Activated T-helper 1 cell treated with anti-CD3 and anti-CD28 coated beads, Interleukin-12 subunit alpha, Interleukin-12 subunit beta, Interleukin-2, Interleukin-4 antibody, amounts not matched to agents 30 ng/mL and 10 ng/mL and 1 ng/mL, durations not matched to agents 14 hours and 24 hours and 36 hours (primary cell): ENCODE results near the gene BAZ2B. TPM values are rescaled to one million over a fixed set of nuclear protein-coding genes. Genes with fewer than 3 reads are reported as not detected.
"Not testable (repeated sequence)": the region's sequence is repeated elsewhere in the genome, so short reads cannot be mapped to it uniquely, and the experiment has no call there.

ENCODE experiments used
- DNase-seq: peaks from one replicate; pipeline ENCODE4 v3.0.0; 2021; ENCODE audit warnings: low spot score
- H3K27ac Mint-ChIP-seq: one replicate; pipeline ENCODE4 v1.8.0; 2021; ENCODE audit warnings: mild to moderate bottlenecking, mixed read lengths
- H3K27me3 Mint-ChIP-seq: one replicate; pipeline ENCODE4 v1.8.0; 2022; ENCODE audit warnings: mild to moderate bottlenecking, moderate library complexity, mixed read lengths; ENCODE audit not compliant: insufficient read depth
- H3K36me3 Mint-ChIP-seq: one replicate; pipeline ENCODE4 v1.8.0; 2021; ENCODE audit warnings: low read depth, mixed read lengths
- H3K4me1 Mint-ChIP-seq: one replicate; pipeline ENCODE4 v1.8.0; 2021; ENCODE audit warnings: low read depth, mixed read lengths
- H3K4me3 Mint-ChIP-seq: one replicate; pipeline ENCODE4 v1.8.0; 2021; ENCODE audit warnings: mild to moderate bottlenecking, moderate library complexity, mixed read lengths
- H3K9me3 Mint-ChIP-seq: one replicate; pipeline ENCODE4 v1.8.0; 2021; ENCODE audit warnings: mixed read lengths
- intact Hi-C: fragments of 100-400 bp; cut with micrococcal nuclease; formaldehyde crosslinking; loops from one replicate; pipeline ENCODE4 v1.15.1; 2024
- total RNA-seq: library from RNA; stranded (reverse); gene quantifications from 2 replicates; pipeline ENCODE4 v1.2.3, GENCODE V29; 2022

The BAZ2B gene
- total RNA-seq, 1 donor from 2014 or later, result 3.9 TPM

- Mint-ChIP-seq H3K27ac (no peak overlapping the region), H3K9me3 (peaks cover 6% of the 10 kb centered on the region), H3K4me3 (no peak overlapping the region), H3K4me1 (no peaks in the 10 kb centered on the region), H3K27me3 (no peaks in the 10 kb centered on the region), H3K36me3 (no peaks in the 10 kb centered on the region)
- no peak for DNase-seq
- intact Hi-C loops, result no loop called here
Measured at GRCh38 chr2:159538801-159539200, 77.5 kb downstream of the BAZ2B start.

GRCh38 chr2:159535261-159535660 lies 81.1 kb downstream of the BAZ2B start:
- H3K27ac Mint-ChIP-seq, result not testable (repeated sequence)

GRCh38 chr2:159531475-159531874 lies 84.9 kb downstream of the BAZ2B start:
- no peaks in the 10 kb centered on the region for H3K27me3 Mint-ChIP-seq
- no peak overlapping the region for H3K27ac Mint-ChIP-seq
- no peaks in the 10 kb centered on the region for H3K4me1 Mint-ChIP-seq
- no peaks in the 10 kb centered on the region for H3K36me3 Mint-ChIP-seq
- H3K9me3 Mint-ChIP-seq, result no peaks in the 10 kb centered on the region
- no peak overlapping the region for H3K4me3 Mint-ChIP-seq
- DNase-seq, result no peak
- intact Hi-C loops, result no loop called here

More at GRCh38 chr2:159535261-159535660, 81.1 kb downstream of the BAZ2B start:
- H3K4me3 Mint-ChIP-seq, DNase-seq, intact Hi-C loops, H3K4me1 Mint-ChIP-seq, H3K36me3 Mint-ChIP-seq, H3K9me3 Mint-ChIP-seq, H3K27me3 Mint-ChIP-seq: not testable (repeated sequence)

GRCh38 chr2:159526433-159526832 lies 89.9 kb downstream of the BAZ2B start:
- no peak for DNase-seq

GRCh38 chr2:159525012-159525411 lies 91.3 kb downstream of the BAZ2B start:
- no peaks in the 10 kb centered on the region for H3K4me1 Mint-ChIP-seq
- intact Hi-C loops, result no loop called here

More at GRCh38 chr2:159526433-159526832, 89.9 kb downstream of the BAZ2B start:
- no peak overlapping the region for H3K4me3 Mint-ChIP-seq
- intact Hi-C loops, result no loop called here
- no peaks in the 10 kb centered on the region for H3K27me3 Mint-ChIP-seq
- no peaks in the 10 kb centered on the region for H3K9me3 Mint-ChIP-seq
- no peaks in the 10 kb centered on the region for H3K36me3 Mint-ChIP-seq
- no peaks in the 10 kb centered on the region for H3K4me1 Mint-ChIP-seq
- H3K27ac Mint-ChIP-seq, result no peak overlapping the region

GRCh38 chr2:159521272-159521671 lies 95.1 kb downstream of the BAZ2B start:
- no peak for DNase-seq
- no peaks in the 10 kb centered on the region for H3K9me3 Mint-ChIP-seq
- intact Hi-C loops, result no loop called here
- H3K4me1 Mint-ChIP-seq, result peaks cover 4% of the 10 kb centered on the region
- no peaks in the 10 kb centered on the region for H3K36me3 Mint-ChIP-seq
- H3K27me3 Mint-ChIP-seq, result peaks cover 5% of the 10 kb centered on the region
- no peak overlapping the region for H3K27ac Mint-ChIP-seq
- no peak overlapping the region for H3K4me3 Mint-ChIP-seq

More at GRCh38 chr2:159525012-159525411, 91.3 kb downstream of the BAZ2B start:
- no peaks in the 10 kb centered on the region for H3K27me3 Mint-ChIP-seq
- H3K4me3 Mint-ChIP-seq, result no peak overlapping the region
- no peaks in the 10 kb centered on the region for H3K36me3 Mint-ChIP-seq
- no peak overlapping the region for H3K27ac Mint-ChIP-seq
- no peaks in the 10 kb centered on the region for H3K9me3 Mint-ChIP-seq
- no peak for DNase-seq

DNA sequence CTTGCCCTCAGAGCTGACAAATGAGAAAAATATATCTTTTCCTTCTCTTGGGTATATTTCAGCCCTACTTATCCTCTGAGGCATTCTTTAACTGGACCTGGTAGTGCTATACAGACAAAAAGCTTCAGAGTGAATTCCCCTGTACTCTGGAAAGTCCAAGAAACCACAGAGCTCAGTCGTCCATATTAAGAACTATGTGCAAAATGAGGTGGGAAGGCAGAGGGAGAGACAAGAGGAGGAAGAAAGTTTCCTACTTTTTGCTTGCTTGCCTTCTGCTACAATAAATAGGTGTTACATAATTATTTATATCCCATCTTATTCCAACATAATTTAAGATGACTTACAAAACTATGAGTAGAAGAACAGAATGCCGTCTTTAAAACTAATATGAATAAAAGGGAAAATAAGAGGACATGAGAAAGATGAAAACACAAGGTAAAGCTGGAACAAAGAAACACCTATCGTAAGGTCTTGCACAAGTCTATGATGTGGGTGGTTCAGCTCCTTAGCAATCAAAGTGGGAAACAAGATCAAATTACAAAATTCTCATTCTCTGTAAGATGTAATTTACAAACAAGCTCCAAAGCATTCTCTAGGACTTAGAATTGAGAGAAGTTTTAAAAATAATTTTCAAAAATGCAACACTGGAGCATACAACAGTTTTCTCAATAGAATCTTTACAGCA lies 97.9 kb downstream of the BAZ2B start:
- Mint-ChIP-seq H3K9me3 (no peaks in the 10 kb centered on the region), H3K27ac (no peak overlapping the region)
- intact Hi-C loops, result loop anchor here (5.0 to 10.0 kb wide), 2 partner anchors 194 to 234 kb away; partner anchors contain the start of genes MARCHF7 and WDSUB1

DNA sequence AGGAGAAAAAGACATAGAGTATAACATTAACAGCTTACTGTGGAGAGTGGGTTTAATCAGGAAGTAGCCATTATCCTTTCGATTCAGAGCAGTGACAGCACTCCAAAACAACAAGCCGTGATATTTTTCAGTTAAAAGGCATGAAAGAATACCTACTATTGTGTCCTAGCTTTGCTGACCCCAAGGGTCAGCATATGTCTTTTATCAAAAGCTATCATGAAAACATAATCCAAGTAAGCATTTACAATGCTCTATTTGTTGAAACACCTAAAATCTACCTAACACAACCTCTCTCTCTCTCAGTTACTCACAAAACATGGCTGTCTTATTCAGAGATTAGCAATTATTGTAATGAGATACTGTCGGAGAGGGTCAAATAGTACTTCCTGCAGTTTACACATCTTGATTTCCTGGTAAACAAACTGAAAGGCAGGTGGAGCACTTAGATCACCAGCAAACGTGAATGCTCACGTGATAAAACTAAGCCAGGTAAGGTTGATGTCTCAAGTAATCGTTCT lies 100.0 kb downstream of the BAZ2B start:
- peaks cover 5% of the 10 kb centered on the region for H3K27me3 Mint-ChIP-seq
- peak overlapping the region; percentile 73 for H3K4me3 Mint-ChIP-seq
- H3K27ac Mint-ChIP-seq, result peak overlapping the region; percentile 24
- H3K4me1 Mint-ChIP-seq, result peaks cover 8% of the 10 kb centered on the region
- no peaks in the 10 kb centered on the region for H3K9me3 Mint-ChIP-seq
- intact Hi-C loops, result loop anchor here (5.0 to 10.0 kb wide), 2 partner anchors 196 to 231 kb away; partner anchors contain the start of genes MARCHF7 and WDSUB1
- H3K36me3 Mint-ChIP-seq, result peaks cover 2% of the 10 kb centered on the region
- DNase-seq, result no peak

More for the DNA sequence above, 97.9 kb downstream of the BAZ2B start:
- H3K36me3 Mint-ChIP-seq, result peaks cover under 1% of the 10 kb centered on the region
- H3K27me3 Mint-ChIP-seq, result peaks cover 5% of the 10 kb centered on the region
- no peak for DNase-seq
- H3K4me3 Mint-ChIP-seq, result no peak overlapping the region
- peaks cover 8% of the 10 kb centered on the region for H3K4me1 Mint-ChIP-seq

DNA sequence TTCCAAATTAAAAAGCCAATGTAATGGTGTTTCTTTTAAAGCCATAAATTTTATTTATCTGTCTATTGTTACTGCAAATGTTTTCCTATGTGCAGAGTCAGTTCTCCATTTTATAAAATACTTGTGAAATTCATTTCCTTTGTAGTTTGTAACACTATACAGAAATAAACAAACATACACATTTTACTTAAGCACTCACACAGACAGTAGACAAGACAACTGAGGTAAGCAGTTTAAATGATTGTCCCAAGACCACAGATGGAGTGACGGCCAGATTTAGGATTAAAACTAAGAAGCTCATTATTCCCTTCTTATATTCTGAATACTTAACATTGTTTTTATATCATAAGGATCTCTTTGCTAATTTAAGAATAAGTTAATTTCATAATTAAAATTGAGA lies 100.9 kb downstream of the BAZ2B start:
- Mint-ChIP-seq H3K9me3 (no peaks in the 10 kb centered on the region), H3K27ac (peak overlapping the region; percentile 11), H3K4me1 (peaks cover 8% of the 10 kb centered on the region), H3K36me3 (peaks cover 2% of the 10 kb centered on the region), H3K27me3 (peaks cover 5% of the 10 kb centered on the region), H3K4me3 (peak overlapping the region; percentile 64)
- no peak for DNase-seq
- intact Hi-C loops, result loop anchor here (5.0 to 10.0 kb wide), 2 partner anchors 197 to 231 kb away; partner anchors contain the start of genes MARCHF7 and WDSUB1

DNA sequence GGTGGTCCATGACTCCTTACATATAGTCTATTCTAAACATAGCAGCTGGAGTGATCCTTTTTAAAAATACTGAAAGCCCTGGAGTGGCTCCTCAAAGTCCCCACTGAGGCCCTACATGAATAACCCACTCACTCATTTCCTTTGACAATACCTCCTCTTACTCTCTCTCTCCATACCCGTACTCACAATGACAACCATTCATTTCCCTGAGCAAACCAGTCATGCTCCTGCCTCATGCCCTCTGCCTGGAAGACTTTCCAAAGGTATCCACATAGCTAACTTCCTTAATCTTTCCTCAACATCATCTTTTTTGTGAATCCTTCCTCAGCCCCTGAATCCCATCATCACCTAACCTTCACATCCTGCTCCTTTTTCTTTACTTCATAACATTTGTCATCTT lies 102.6 kb downstream of the BAZ2B start:
- DNase-seq, result no peak
- H3K4me3 Mint-ChIP-seq, result no peak overlapping the region
- intact Hi-C loops, result loop anchor here (10.0 kb wide), 1 partner anchor 229 kb away; the partner anchor contains the start of gene WDSUB1
- no peaks in the 10 kb centered on the region for H3K9me3 Mint-ChIP-seq
- H3K36me3 Mint-ChIP-seq, result peaks cover 2% of the 10 kb centered on the region
- no peak overlapping the region for H3K27ac Mint-ChIP-seq
- peaks cover 8% of the 10 kb centered on the region for H3K4me1 Mint-ChIP-seq
- H3K27me3 Mint-ChIP-seq, result peaks cover 5% of the 10 kb centered on the region

- no peak overlapping the region for H3K27ac Mint-ChIP-seq
- H3K4me3 Mint-ChIP-seq, result no peak overlapping the region
- H3K27me3 Mint-ChIP-seq, result no peaks in the 10 kb centered on the region
- no peak for DNase-seq
- H3K4me1 Mint-ChIP-seq, result no peaks in the 10 kb centered on the region
- no peaks in the 10 kb centered on the region for H3K9me3 Mint-ChIP-seq
- no peaks in the 10 kb centered on the region for H3K36me3 Mint-ChIP-seq
- intact Hi-C loops, result no loop called here
Measured at GRCh38 chr2:159508140-159508539, 108.2 kb downstream of the BAZ2B start.

DNA sequence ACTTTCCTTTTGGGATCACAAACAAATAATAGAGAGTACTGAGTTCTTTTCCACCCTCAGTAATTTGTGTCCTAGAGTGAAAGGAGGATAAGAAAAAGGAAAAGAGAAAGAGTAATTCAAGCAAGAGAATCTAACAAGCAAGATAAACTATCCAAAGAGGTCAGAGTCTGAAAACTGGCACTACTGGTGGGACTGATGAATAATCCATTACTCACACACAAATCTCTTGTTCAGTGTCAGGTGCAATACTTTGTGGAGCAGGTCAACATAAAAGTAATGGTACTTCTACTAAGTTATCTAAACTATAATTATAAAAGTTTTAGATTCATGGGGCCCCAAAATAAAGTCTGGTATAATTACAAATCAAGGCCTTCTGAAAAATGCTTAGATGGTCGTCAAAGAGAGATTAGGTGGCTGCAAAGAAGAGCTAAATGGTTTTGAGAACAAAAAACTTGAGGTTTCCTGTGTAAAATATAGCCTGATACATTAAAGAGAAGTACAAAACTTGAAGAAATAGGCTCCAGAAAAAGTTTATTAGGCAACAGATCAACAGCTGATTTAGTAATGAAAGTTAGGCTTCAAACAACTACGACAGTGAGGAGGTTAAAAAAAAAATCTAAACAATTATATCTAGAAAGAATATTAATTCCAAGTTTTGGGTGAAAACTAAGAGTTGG lies 109.4 kb downstream of the BAZ2B start:
- no peak overlapping the region for H3K27ac Mint-ChIP-seq
- no peak for DNase-seq
- H3K4me3 Mint-ChIP-seq, result no peak overlapping the region
- H3K36me3 Mint-ChIP-seq, result no peaks in the 10 kb centered on the region
- no peaks in the 10 kb centered on the region for H3K27me3 Mint-ChIP-seq
- H3K4me1 Mint-ChIP-seq, result no peaks in the 10 kb centered on the region
- intact Hi-C loops, result no loop called here
- no peaks in the 10 kb centered on the region for H3K9me3 Mint-ChIP-seq

- no peaks in the 10 kb centered on the region for H3K9me3 Mint-ChIP-seq
- no peak overlapping the region for H3K27ac Mint-ChIP-seq
- DNase-seq, result no peak
- no peak overlapping the region for H3K4me3 Mint-ChIP-seq
- no peaks in the 10 kb centered on the region for H3K27me3 Mint-ChIP-seq
- intact Hi-C loops, result no loop called here
- H3K36me3 Mint-ChIP-seq, result no peaks in the 10 kb centered on the region
- H3K4me1 Mint-ChIP-seq, result no peaks in the 10 kb centered on the region
Measured at GRCh38 chr2:159506202-159506601, 110.1 kb downstream of the BAZ2B start.
